Kidney (tissue), 14 donors: Measurements from ENCODE around the gene CABP4. TPM values are rescaled to one million over a fixed set of nuclear protein-coding genes. Genes with fewer than 3 reads are reported as not detected.
A peak's percentile ranks its signal among the peaks of the same experiment; 100 is the strongest.

Source experiments
- DNase-seq, 5 donors: peaks; one replicate each; pipeline ENCODE4 v3.0.0-alpha.2; 2013 to 2020
- FAIRE-seq: peaks from 2 replicates; lab custom pipeline; 2012; peaks lifted over from hg19 to GRCh38; lab: Jason Lieb, UNC
- H3K27ac ChIP-seq, 2 donors: one replicate each; pipeline ENCODE4 v1.7.0; 2013; ENCODE audit warnings: low read depth in 2 of 2, low read length in 2 of 2, inconsistent platforms in 1 of 2
- H3K27me3 ChIP-seq: one replicate; pipeline ENCODE4 v1.7.1; 2013; ENCODE audit warnings: low read length, inconsistent platforms; ENCODE audit not compliant: control insufficient read depth, insufficient read depth
- H3K36me3 ChIP-seq, 3 donors: one replicate each; pipeline versions ENCODE4 v1.7.0 to v1.7.1; 2013; ENCODE audit warnings: low read length in 3 of 3, control low read depth in 1 of 3, inconsistent platforms in 1 of 3; ENCODE audit not compliant: insufficient read depth in 3 of 3, control insufficient read depth in 2 of 3
- H3K4me1 ChIP-seq, 3 donors: one replicate each; pipeline versions ENCODE4 v1.7.0 to v1.7.1; 2013; ENCODE audit warnings: low read length in 3 of 3, inconsistent platforms in 1 of 3, low read depth in 1 of 3; ENCODE audit not compliant: control insufficient read depth in 2 of 3, insufficient read depth in 2 of 3
- H3K4me3 ChIP-seq, 3 donors: one replicate each; pipeline versions ENCODE4 v1.7.0 to v1.8.1; 2013; ENCODE audit warnings: low read length in 3 of 3, control low read depth in 1 of 3, inconsistent platforms in 1 of 3
- H3K9ac ChIP-seq, 3 donors: one replicate each; pipeline versions ENCODE4 v1.7.0 to v1.7.1; 2013; ENCODE audit warnings: low read length in 3 of 3, control low read depth in 1 of 3, inconsistent platforms in 1 of 3
- H3K9me3 ChIP-seq, 3 donors: one replicate each; pipeline versions ENCODE4 v1.7.0 to v1.7.1; 2013; ENCODE audit warnings: low read length in 3 of 3, control low read depth in 1 of 3, inconsistent platforms in 1 of 3; ENCODE audit not compliant: control insufficient read depth in 2 of 3, insufficient read depth in 1 of 3
- intact Hi-C: fragments of 100-400 bp; cut with DNase I; formaldehyde crosslinking; loops from one replicate; pipeline ENCODE4 v1.11.1; 2022
- polyA plus RNA-seq: library from polyadenylated mRNA; stranded (reverse); fragments of 350-450 nt; fragmentation: Illumina TruSeq; extraction: RNeasy Lipid Tissue Mini Kit (QIAGEN cat#74804); gene quantifications from one replicate; pipeline ENCODE4 v1.2.3, GENCODE V29; 2014; ENCODE audit warnings: low read depth, low replicate concordance; ENCODE audit not compliant: insufficient read depth
- total RNA-seq: library from RNA; stranded (reverse); fragmentation: NEBNext Ultra II Directional; extraction: Animal tissue kit (Norgen Biotek cat#: 25700); gene quantifications from one replicate; pipeline ENCODE4 v1.2.1, GENCODE V29; 2021
- TF ChIP-seq, protein P1 (sequence below): IDR thresholded peaks from 3 replicates; pipeline ENCODE4 v1.5.1; 2012; ENCODE audit warnings: mild to moderate bottlenecking, moderate library complexity, borderline replicate concordance; ENCODE audit not compliant: insufficient read depth; ENCODE audit errors: extremely low read depth
- donor health status: control.
- donor health status: control.
- donor health status: control.
- donor health status: control.
- donor health status: control.
- donor health status: DM: yes; HTN: yes; CAD: no.
- donor health status: Normal renal cell carcinoma (clear cell type).

Gene CABP4
- total and polyA plus RNA-seq, 2 donors from 2014 or later: 0.49 to 3.1 TPM

DNA sequence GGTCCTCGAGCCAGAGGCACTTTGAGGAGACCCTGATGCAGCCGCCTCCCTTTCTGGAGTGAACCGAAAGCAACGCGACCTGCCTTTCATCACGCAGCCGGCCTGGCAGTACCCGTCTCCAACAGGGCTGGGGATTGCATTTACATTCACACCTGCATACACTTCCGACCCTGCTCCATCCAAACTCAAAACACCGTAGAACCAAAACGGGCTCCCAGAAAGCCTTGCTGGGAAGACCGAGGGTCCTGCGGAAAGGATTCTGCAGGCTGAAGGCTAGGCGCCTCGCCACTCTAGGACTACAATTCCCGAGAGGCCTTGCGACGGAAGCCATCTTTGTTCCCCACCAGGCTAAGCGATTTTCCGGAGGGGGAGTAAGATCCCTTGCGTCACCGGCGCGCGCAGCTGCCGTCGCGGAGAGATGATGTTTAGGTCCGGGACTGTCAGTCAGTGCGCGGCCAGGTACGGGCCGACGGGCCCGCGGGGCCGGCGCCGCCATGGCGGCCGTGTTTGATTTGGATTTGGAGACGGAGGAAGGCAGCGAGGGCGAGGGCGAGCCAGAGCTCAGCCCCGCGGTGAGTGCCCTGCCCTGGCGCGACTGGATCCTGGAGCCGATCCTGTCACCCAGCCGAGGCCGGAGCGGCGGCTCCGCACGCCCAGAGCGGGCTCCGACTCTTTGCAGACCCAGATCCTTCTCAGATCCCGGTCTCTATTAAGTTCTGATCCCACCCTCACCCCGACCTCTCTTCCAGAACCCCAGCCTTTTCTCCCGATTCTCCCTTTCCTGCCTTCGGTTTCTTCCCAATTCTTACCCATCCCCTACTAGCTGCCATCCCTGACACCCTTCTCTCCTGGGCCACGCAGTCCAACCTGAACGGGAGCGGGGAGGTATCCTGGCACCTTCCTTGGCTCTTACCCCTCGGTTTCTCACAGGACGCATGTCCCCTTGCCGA, 26.8 kb upstream of the CABP4 start, which contains the start of gene RPS6KB2:
RPS6KB2 (plus strand) TSS at position 443 of the 950 bp plus-strand sequence; CDS start at position 495, 52 bp downstream.
- DNase-seq: peak; percentile 99
- peak within 1 kb of the TSS; percentile 92 to 95 (median 94) for H3K9ac ChIP-seq
- TF ChIP-seq, protein P1, sequence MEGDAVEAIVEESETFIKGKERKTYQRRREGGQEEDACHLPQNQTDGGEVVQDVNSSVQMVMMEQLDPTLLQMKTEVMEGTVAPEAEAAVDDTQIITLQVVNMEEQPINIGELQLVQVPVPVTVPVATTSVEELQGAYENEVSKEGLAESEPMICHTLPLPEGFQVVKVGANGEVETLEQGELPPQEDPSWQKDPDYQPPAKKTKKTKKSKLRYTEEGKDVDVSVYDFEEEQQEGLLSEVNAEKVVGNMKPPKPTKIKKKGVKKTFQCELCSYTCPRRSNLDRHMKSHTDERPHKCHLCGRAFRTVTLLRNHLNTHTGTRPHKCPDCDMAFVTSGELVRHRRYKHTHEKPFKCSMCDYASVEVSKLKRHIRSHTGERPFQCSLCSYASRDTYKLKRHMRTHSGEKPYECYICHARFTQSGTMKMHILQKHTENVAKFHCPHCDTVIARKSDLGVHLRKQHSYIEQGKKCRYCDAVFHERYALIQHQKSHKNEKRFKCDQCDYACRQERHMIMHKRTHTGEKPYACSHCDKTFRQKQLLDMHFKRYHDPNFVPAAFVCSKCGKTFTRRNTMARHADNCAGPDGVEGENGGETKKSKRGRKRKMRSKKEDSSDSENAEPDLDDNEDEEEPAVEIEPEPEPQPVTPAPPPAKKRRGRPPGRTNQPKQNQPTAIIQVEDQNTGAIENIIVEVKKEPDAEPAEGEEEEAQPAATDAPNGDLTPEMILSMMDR: peak; percentile 1
- FAIRE-seq: no peak
- intact Hi-C loops: no loop called here
- H3K9me3 ChIP-seq: no peaks in the 10 kb centered on the region
- peak within 1 kb of the TSS; percentile 64 to 66 for H3K27ac ChIP-seq
- H3K4me1 ChIP-seq: peaks cover 0 to 7% (median 4%) of the 10 kb centered on the region in 3 donors
- no peaks in the 10 kb centered on the region for H3K27me3 ChIP-seq
- peaks cover 0 to 7% (median 3%) of the 10 kb centered on the region in 3 donors for H3K36me3 ChIP-seq
- H3K4me3 ChIP-seq: peak within 1 kb of the TSS; percentile 95 to 98 (median 97)

- no peaks in the 10 kb centered on the region for H3K27me3 ChIP-seq
- peak overlapping the region; percentile 95 to 98 (median 97) for H3K4me3 ChIP-seq
- TF ChIP-seq, protein P1: no peak
- H3K27ac ChIP-seq: no peak overlapping the region
- peaks cover 0 to 7% (median 4%) of the 10 kb centered on the region in 3 donors for H3K4me1 ChIP-seq
- intact Hi-C loops: no loop called here
- DNase-seq (no peak), FAIRE-seq (no peak)
- H3K36me3 ChIP-seq: peaks cover 0 to 9% (median 6%) of the 10 kb centered on the region in 3 donors
- no peaks in the 10 kb centered on the region for H3K9me3 ChIP-seq
- H3K9ac ChIP-seq: peak overlapping the region; percentile 67 to 95 (median 92)
Observed at GRCh38 chr11:67429038-67429668, 26.0 kb upstream of the CABP4 start.

- intact Hi-C loops: no loop called here
- DNase-seq: no peak
- no peak overlapping the region for H3K27ac ChIP-seq
- FAIRE-seq: no peak
- no peaks in the 10 kb centered on the region for H3K9me3 ChIP-seq
- no peaks in the 10 kb centered on the region for H3K27me3 ChIP-seq
- H3K9ac ChIP-seq: peak overlapping the region in 1 of 3 donors; percentile 20
- TF ChIP-seq, protein P1: no peak
- peaks cover 0 to 9% (median 6%) of the 10 kb centered on the region in 3 donors for H3K36me3 ChIP-seq
- peak overlapping the region in 1 of 3 donors; percentile 97 for H3K4me3 ChIP-seq
- peaks cover 0 to 7% (median 4%) of the 10 kb centered on the region in 3 donors for H3K4me1 ChIP-seq
Observed at GRCh38 chr11:67429722-67430121, 25.4 kb upstream of the CABP4 start.
